GM12878 (cell line): ENCODE measurements around the gene ETV6. TPM values are rescaled to one million over a fixed set of nuclear protein-coding genes. Genes with fewer than 3 reads are reported as not detected.

Experiments used
- ATAC-seq: fragments of 200-7000 bp; cut with Tn5 transposase; 3 replicates; pipeline ENCODE4 v1.9.1; 2020; ENCODE audit warnings: mild to moderate bottlenecking, moderate library complexity
- BruUV-seq: library from RNA; stranded (reverse); fragments of 400-500 nt; replicated peaks from 2 replicates; lab custom pipeline; 2021; lab: Mats Ljungman, UMichigan
- CTCF ChIA-PET: fragments of 300-600 bp; sonication (Branson Sonifier 250); formaldehyde crosslinking; extraction: SDS; loops from one replicate; lab custom pipeline; 2021; ENCODE audit warnings: inconsistent platforms; lab: Yijun Ruan, JAX
- POLR2A ChIA-PET: fragments of 350-600 bp; formaldehyde crosslinking; extraction: SDS; loops from one replicate; lab custom pipeline; 2021; ENCODE audit warnings: inconsistent platforms; lab: Charles Lee
- RAD21 ChIA-PET: fragments of 300-600 bp; sonication (Branson Sonifier 250); formaldehyde crosslinking; loops from one replicate; lab custom pipeline; 2023; ENCODE audit warnings: antibody characterized with exemption; ENCODE audit not compliant: unreplicated experiment; lab: Charles Lee
- SMC1A ChIA-PET: fragments of 300-600 bp; sonication (Branson Sonifier 250); formaldehyde crosslinking; loops from one replicate; lab custom pipeline; 2023; ENCODE audit not compliant: unreplicated experiment, uncharacterized antibody; lab: Charles Lee
- DNase-seq: peaks from one replicate; pipeline ENCODE4 v3.0.0-alpha.2; 2011; ENCODE audit warnings: low read depth, low spot score
- FAIRE-seq: peaks from 3 replicates; lab custom pipeline; 2011; peaks lifted over from hg19 to GRCh38; lab: Jason Lieb, UNC
- H2AFZ ChIP-seq: 2 replicates; pipeline ENCODE4 v1.6.0; 2011; ENCODE audit warnings: low read depth, low read length, control low read depth; ENCODE audit not compliant: control insufficient read depth
- H3K27ac ChIP-seq: 2 replicates; pipeline ENCODE4 v1.5.1; 2011; ENCODE audit warnings: control low read depth; ENCODE audit not compliant: control insufficient read depth, insufficient read depth
- H3K27me3 ChIP-seq, 2 experiments: replicated peaks in 1 of 2; 2 replicates each; pipeline versions ENCODE4 v1.6.0 to v1.6.1; 2011; ENCODE audit warnings: low read length in 1 of 2; ENCODE audit not compliant: control insufficient read depth in 2 of 2, insufficient read depth in 2 of 2
- H3K36me3 ChIP-seq, 2 experiments: 2 replicates each; pipeline ENCODE4 v1.5.1; 2011; ENCODE audit warnings: low read length in 1 of 2; ENCODE audit not compliant: control insufficient read depth in 2 of 2, insufficient read depth in 2 of 2
- H3K4me1 ChIP-seq: 2 replicates; pipeline ENCODE4 v1.6.1; 2011; ENCODE audit warnings: mild to moderate bottlenecking, low read length, moderate library complexity, mixed read lengths; ENCODE audit not compliant: control insufficient read depth, insufficient read depth
- H3K4me2 ChIP-seq: 2 replicates; pipeline ENCODE4 v1.6.0; 2011; ENCODE audit warnings: control low read depth; ENCODE audit not compliant: control insufficient read depth, insufficient read depth
- H3K4me3 ChIP-seq: fragments of 200-600 bp; sonication (generic); 2 replicates; pipeline ENCODE4 v1.5.1; 2016
- H3K79me2 ChIP-seq: 2 replicates; pipeline ENCODE4 v1.6.0; 2011; ENCODE audit warnings: low read length; ENCODE audit not compliant: control insufficient read depth, insufficient read depth
- H3K9ac ChIP-seq: 2 replicates; pipeline ENCODE4 v1.8.0; 2011; ENCODE audit warnings: low read length, control low read depth, mixed read lengths; ENCODE audit not compliant: control insufficient read depth, insufficient read depth
- H3K9me3 ChIP-seq: replicated peaks from 3 replicates; pipeline ENCODE4 v1.5.1; 2011; ENCODE audit warnings: mild to moderate bottlenecking, low read length; ENCODE audit not compliant: control insufficient read depth, insufficient read depth
- H4K20me1 ChIP-seq: 2 replicates; pipeline ENCODE4 v1.6.0; 2011; ENCODE audit not compliant: control insufficient read depth, insufficient read depth
- ASH2L ChIP-seq: fragments of 300-600, 200-600 bp; sonication (generic); IDR thresholded peaks from 2 replicates; pipeline ENCODE4 v1.6.1; 2017; ENCODE audit warnings: low read depth, mild to moderate bottlenecking, borderline replicate concordance
- GABPA ChIP-seq: IDR thresholded peaks from 2 replicates; pipeline ENCODE4 v1.6.1; 2014; ENCODE audit warnings: antibody characterized with exemption, low read depth, mild to moderate bottlenecking, inconsistent platforms
- KLF5 ChIP-seq: fragments of 450-650 bp; IDR thresholded peaks from 2 replicates; pipeline ENCODE4 v1.6.1; 2014; ENCODE audit warnings: mild to moderate bottlenecking; ENCODE audit not compliant: partially characterized antibody
- NFYA ChIP-seq: IDR thresholded peaks from 2 replicates; pipeline ENCODE4 v1.6.1; 2011; ENCODE audit warnings: low read depth, mild to moderate bottlenecking, low read length, improper control_type of control experiment, borderline replicate concordance
- POLR2A ChIP-seq: IDR thresholded peaks from 2 replicates; pipeline ENCODE4 v1.6.1; 2011; ENCODE audit warnings: low read depth, mild to moderate bottlenecking, low read length
- POLR2AphosphoS5 ChIP-seq: IDR thresholded peaks from 2 replicates; pipeline ENCODE4 v1.6.1; 2011; ENCODE audit warnings: mild to moderate bottlenecking, low read length, inconsistent platforms
- RCOR1 ChIP-seq: conservative IDR thresholded peaks from 2 replicates; pipeline ENCODE4 v1.6.1; 2012; ENCODE audit warnings: low read depth, low read length, improper control_type of control experiment
- RUNX3 ChIP-seq: IDR thresholded peaks from 2 replicates; pipeline ENCODE4 v1.6.1; 2012; ENCODE audit warnings: low read length, inconsistent platforms
- TCF12 ChIP-seq: IDR thresholded peaks from 2 replicates; pipeline ENCODE4 v1.6.1; 2011; ENCODE audit warnings: low read depth, mild to moderate bottlenecking, low read length
- YY1 ChIP-seq: IDR thresholded peaks from 2 replicates; pipeline ENCODE4 v1.6.1; 2011; ENCODE audit warnings: low read depth, mild to moderate bottlenecking, low read length
- ZBTB4 ChIP-seq: fragments of 450-650 bp; formaldehyde crosslinking; IDR thresholded peaks from 2 replicates; pipeline ENCODE4 v1.4.0; 2022; ENCODE audit warnings: mild to moderate bottlenecking, moderate library complexity
- WGBS: methylation state at CpG from one replicate; pipeline ENCODE4 v1.1.6; 2016; ENCODE audit warnings: low lambda C conversion rate; ENCODE audit not compliant: insufficient replicate concordance, insufficient coverage; ENCODE audit errors: missing lambda C conversion rate; 5-methylcytosine and 5-hydroxymethylcytosine counted together
- in situ Hi-C: fragments of 300-500 bp; cut with MboI; formaldehyde crosslinking; loops from 9 replicates; pipeline ENCODE4 v1.14.3; 2018; ENCODE audit warnings: mixed read lengths
- intact Hi-C: fragments of 100-400 bp; cut with micrococcal nuclease; formaldehyde crosslinking; loops from one replicate; pipeline ENCODE4 v1.14.2; 2022; ENCODE audit not compliant: unreplicated experiment
- polyA plus RNA-seq, 11 experiments: library from polyadenylated mRNA; depleted of rRNA in 4 of 11; unstranded in 6 of 11; stranded (reverse) in 5 of 11; fragments of >200 nt; fragmentation: Nextera tagmentation in 4 of 11; fragmentation: Illumina TruSeq in 1 of 11; extraction: Ambion mirVana in 4 of 11; extraction: Trizol in 1 of 11; gene quantifications; 1 replicate in 1 of 11; 2 replicates in 10 of 11; pipeline versions ENCODE4 v1.2.1 to v1.2.3, GENCODE V29; 2011 to 2016; ENCODE audit warnings: inconsistent platforms in 2 of 11, missing spikeins in 2 of 11, low read depth in 1 of 11
- total RNA-seq, 4 experiments: library from RNA; depleted of rRNA in 3 of 4; stranded (reverse); fragments of >200 nt in 3 of 4; fragmentation: Illumina TruSeq in 1 of 4; extraction: Trizol in 1 of 4; gene quantifications; 2 replicates each; pipeline versions ENCODE4 v1.2.1 to v1.2.3, GENCODE V29; 2013 to 2021

The ETV6 gene
- total and polyA plus RNA-seq, 10 of the 15 experiments (the other 5 are each of a cell fraction or from before 2014, with no cell fraction given) = 6.6 to 74.8 (median 24.6) TPM

GRCh38 chr12:11717519-11717961, 68.1 kb downstream of the ETV6 start (continued):
- TF ChIP-seq KLF5 (no peak), TCF12 (0 out of 2 replicates have a peak, but pooled peaks have one; percentile 5), ASH2L (no peak), POLR2AphosphoS5 (no peak)

- CTCF ChIA-PET = interaction anchor here (2.8 kb wide), 1 partner anchor 9 kb away, joined by 15 read pairs; no protein-coding TSS in a partner anchor
- SMC1A ChIA-PET = interaction anchor here (0.8 to 21.5 kb wide), 16 partner anchors 9 to 307 kb away, joined by 3 to 433 read pairs (median 8); no protein-coding TSS in a partner anchor
- DNase-seq = no peak
- intact Hi-C loops = no loop called here
- in situ Hi-C loops = no loop called here
- ATAC-seq = no peak
- H3K36me3 ChIP-seq = peaks cover 11 to 34% of the 10 kb centered on the region in 2 experiments
- FAIRE-seq = no peak
- no peak for TF ChIP-seq RUNX3
- no peak for TF ChIP-seq YY1
- TF ChIP-seq GABPA = no peak
- TF ChIP-seq NFYA = no peak
- peak; percentile 9; the same call in 1 of the 2 replicates for TF ChIP-seq ZBTB4 (CRISPR knock-in tag)
- TF ChIP-seq RCOR1 = no peak
- peak; percentile 21; the same call in 1 of the 2 replicates for TF ChIP-seq POLR2A
- TF ChIP-seq, all 136 proteins: peak for 2
- no peak overlapping the region for H3K4me3 ChIP-seq
- peaks cover 3% of the 10 kb centered on the region; the same call in 2 of the 3 replicates for H3K9me3 ChIP-seq
- no peaks in the 10 kb centered on the region for H3K27me3 ChIP-seq
- H4K20me1 ChIP-seq = peaks cover 4% of the 10 kb centered on the region; the same call in 1 of the 2 replicates
- H3K4me2 ChIP-seq = 0 out of 2 replicates have a peak overlapping the region, but pooled peaks have one; percentile 9
- peaks cover 97% of the 10 kb centered on the region for H3K79me2 ChIP-seq
- H3K27ac ChIP-seq = peak overlapping the region; percentile 83
- RAD21 ChIA-PET = interaction anchor here (0.8 to 19.9 kb wide), 11 partner anchors 11 to 291 kb away, joined by 3 to 497 read pairs (median 7); partner anchors contain the start of gene ETV6
- no TSS peak for BruUV-seq
- peaks cover 62% of the 10 kb centered on the region for H3K4me1 ChIP-seq
- POLR2A ChIA-PET = interaction anchor here (0.7 to 3.8 kb wide), 13 partner anchors 8 to 63 kb away, joined by 3 to 28 read pairs (median 4); no protein-coding TSS in a partner anchor
- WGBS = 74% methylated on average over 3 of the region's 3 CpGs
- H2AFZ ChIP-seq = no peak overlapping the region
- peak overlapping the region; percentile 20; the same call in 1 of the 2 replicates for H3K9ac ChIP-seq
These were observed 68.6 kb downstream of the ETV6 start for GRCh38 chr12:11718105-11718504.
